HCT116 (cell line): ENCODE results near the gene CTNNAL1. TPM values are rescaled to one million over a fixed set of nuclear protein-coding genes. Genes with fewer than 3 reads are reported as not detected.

Experiments
- ATAC-seq: fragments of 200-7000 bp; cut with Tn5 transposase; 2 replicates; pipeline ENCODE4 v1.9.1; 2020; ENCODE audit warnings: mild to moderate bottlenecking, moderate library complexity
- BruUV-seq: library from RNA; stranded (reverse); fragments of 400-500 nt; replicated peaks from 2 replicates; lab custom pipeline; 2021; lab: Mats Ljungman, UMichigan
- CTCF ChIA-PET: fragments of 300-600 bp; sonication (Branson Sonifier 250); formaldehyde crosslinking; loops from one replicate; lab custom pipeline; 2021; ENCODE audit warnings: antibody characterized with exemption; lab: Charles Lee
- POLR2A ChIA-PET: fragments of 300-600, 350-600 bp; sonication (Branson Sonifier 250); formaldehyde crosslinking; loops from one replicate; lab custom pipeline; 2021; ENCODE audit warnings: antibody characterized with exemption; lab: Charles Lee
- RAD21 ChIA-PET, 2 experiments: fragments of 300-600 bp; sonication (Branson Sonifier 250); formaldehyde crosslinking; loops; one replicate each; lab custom pipeline; 2023; ENCODE audit warnings: low total read pairs in 2 of 2; ENCODE audit not compliant: uncharacterized antibody in 2 of 2, unreplicated experiment in 2 of 2, low non-redundant PET in 1 of 2; lab: Charles Lee
- DNase-seq: peaks from one replicate; pipeline ENCODE4 v3.0.0-alpha.2; 2010; ENCODE audit warnings: low read depth, low spot score
- H2AFZ ChIP-seq: fragments of 200-600 bp; shearing (Covaris generic), sonication (generic); 2 replicates; pipeline ENCODE4 v1.6.1; 2017; ENCODE audit warnings: low read depth, mixed run types, mixed read lengths, antibody characterized with exemption, low read length; ENCODE audit not compliant: poor library complexity, severe bottlenecking
- H3K27ac ChIP-seq: 2 replicates; pipeline ENCODE4 v1.5.1; 2012; ENCODE audit warnings: low read depth, low read length
- H3K27me3 ChIP-seq: fragments of 200-600 bp; sonication (generic); 2 replicates; pipeline ENCODE4 v1.6.1; 2016; ENCODE audit warnings: mixed run types, low read length, mixed read lengths; ENCODE audit not compliant: insufficient read depth
- H3K36me3 ChIP-seq, 2 experiments: fragments of 200-500 bp in 1 of 2; fragments of 200-600 bp in 1 of 2; sonication (Bioruptor generic) in 1 of 2; sonication (generic) in 1 of 2; 2 replicates each; pipeline versions ENCODE4 v1.5.1 to v1.6.1; 2014 to 2016; ENCODE audit warnings: low read length in 2 of 2, inconsistent platforms in 1 of 2, mixed read lengths in 1 of 2, mixed run types in 1 of 2; ENCODE audit not compliant: insufficient read depth in 2 of 2, control insufficient read depth in 1 of 2
- H3K4me1 ChIP-seq, 2 experiments: fragments of 200-600 bp in 1 of 2; sonication (generic) in 1 of 2; 2 replicates each; pipeline versions ENCODE4 v1.5.1 to v1.6.1; 2012 to 2017; ENCODE audit warnings: low read length in 2 of 2, inconsistent platforms in 1 of 2, mild to moderate bottlenecking in 1 of 2, mixed read lengths in 1 of 2, mixed run types in 1 of 2, moderate library complexity in 1 of 2; ENCODE audit not compliant: insufficient read depth in 2 of 2, control insufficient read depth in 1 of 2
- H3K4me2 ChIP-seq: fragments of 200-600 bp; sonication (generic); 2 replicates; pipeline ENCODE4 v1.6.1; 2017; ENCODE audit warnings: mixed run types, low read length, mixed read lengths
- H3K4me3 ChIP-seq, 2 experiments: fragments of 200-600 bp in 1 of 2; sonication (generic) in 1 of 2; replicated peaks in 1 of 2; 2 replicates each; pipeline ENCODE4 v1.5.1; 2011 to 2016; ENCODE audit warnings: low read length in 2 of 2, control low read depth in 1 of 2, low read depth in 1 of 2, mild to moderate bottlenecking in 1 of 2, mixed read lengths in 1 of 2, mixed run types in 1 of 2
- H3K79me2 ChIP-seq: fragments of 200-600 bp; sonication (generic); 2 replicates; pipeline ENCODE4 v1.6.1; 2017; ENCODE audit warnings: mild to moderate bottlenecking, mixed run types, low read length, moderate library complexity, mixed read lengths; ENCODE audit not compliant: insufficient read depth
- H3K9ac ChIP-seq: fragments of 200-600 bp; sonication (generic); 2 replicates; pipeline ENCODE4 v1.6.1; 2016; ENCODE audit warnings: low read length, mixed read lengths
- H3K9me2 ChIP-seq: fragments of 200-600 bp; sonication (generic), shearing (Covaris generic); 2 replicates; pipeline ENCODE4 v1.6.1; 2017; ENCODE audit warnings: mixed run types, mild to moderate bottlenecking, moderate library complexity; ENCODE audit not compliant: insufficient read depth
- H3K9me3 ChIP-seq, 2 experiments: fragments of 200-500 bp in 1 of 2; fragments of 200-600 bp in 1 of 2; sonication (Bioruptor generic) in 1 of 2; sonication (generic) in 1 of 2; 2 replicates each; pipeline ENCODE4 v1.6.1; 2014 to 2017; ENCODE audit warnings: low read length in 2 of 2, mixed read lengths in 2 of 2, inconsistent platforms in 1 of 2, low read depth in 1 of 2, mild to moderate bottlenecking in 1 of 2, mixed run types in 1 of 2, moderate library complexity in 1 of 2; ENCODE audit not compliant: control insufficient read depth in 1 of 2, insufficient read depth in 1 of 2
- H4K20me1 ChIP-seq: fragments of 200-600 bp; sonication (generic), shearing (Covaris generic); 2 replicates; pipeline ENCODE4 v1.6.1; 2017; ENCODE audit warnings: mixed run types, mild to moderate bottlenecking, moderate library complexity; ENCODE audit not compliant: insufficient read depth
- CBX3 ChIP-seq: IDR thresholded peaks from 2 replicates; pipeline ENCODE4 v1.6.1; 2012; ENCODE audit warnings: low read depth
- CEBPB ChIP-seq: IDR thresholded peaks from 2 replicates; pipeline ENCODE4 v1.6.1; 2012; ENCODE audit warnings: low read depth
- ELF1 ChIP-seq: IDR thresholded peaks from 2 replicates; pipeline ENCODE4 v1.6.1; 2012; ENCODE audit warnings: low read depth, borderline replicate concordance
- EZH2 ChIP-seq: fragments of 200-600 bp; sonication (generic); IDR thresholded peaks from 2 replicates; pipeline ENCODE4 v1.6.1; 2017; ENCODE audit warnings: antibody characterized with exemption, mixed run types
- EZH2phosphoT487 ChIP-seq: fragments of 200-600 bp; IDR thresholded peaks from 2 replicates; pipeline ENCODE4 v1.6.1; 2018; ENCODE audit warnings: antibody characterized with exemption, borderline replicate concordance
- FOSL1 ChIP-seq: IDR thresholded peaks from 2 replicates; pipeline ENCODE4 v1.6.1; 2012; ENCODE audit warnings: low read depth
- POLR2A ChIP-seq: IDR thresholded peaks from 2 replicates; pipeline ENCODE4 v1.7.0; 2011; ENCODE audit warnings: borderline replicate concordance; ENCODE audit not compliant: insufficient read depth, insufficient read length; ENCODE audit errors: extremely low read depth
- RAD21 ChIP-seq: IDR thresholded peaks from 2 replicates; pipeline ENCODE4 v1.6.1; 2012; ENCODE audit warnings: low read depth, mild to moderate bottlenecking
- SIN3A ChIP-seq: IDR thresholded peaks from 2 replicates; pipeline ENCODE4 v1.6.1; 2012; ENCODE audit warnings: low read depth
- SP1 ChIP-seq: IDR thresholded peaks from 2 replicates; pipeline ENCODE4 v1.6.1; 2012; ENCODE audit warnings: low read depth
- SRF ChIP-seq: IDR thresholded peaks from 2 replicates; pipeline ENCODE4 v1.6.1; 2012; ENCODE audit warnings: low read depth
- ZFX ChIP-seq: fragments of 450-650 bp; IDR thresholded peaks from 2 replicates; pipeline ENCODE4 v1.6.1; 2017
- ZNF274 ChIP-seq: fragments of 200-500 bp; sonication (Bioruptor generic); IDR thresholded peaks from 2 replicates; pipeline ENCODE4 v1.6.1; 2014; ENCODE audit warnings: mild to moderate bottlenecking, low read depth, low read length, inconsistent platforms
- intact Hi-C: fragments of 100-400 bp; cut with micrococcal nuclease; formaldehyde crosslinking; loops from 2 replicates; pipeline ENCODE4 v1.10.0; 2022
- total RNA-seq: library from RNA; stranded (reverse); gene quantifications from one replicate; pipeline ENCODE4 v1.2.1, GENCODE V29; 2021; ENCODE audit not compliant: unreplicated experiment
- TF ChIP-seq, protein P1 (sequence below): IDR thresholded peaks from 2 replicates; pipeline ENCODE4 v1.6.1; 2012; ENCODE audit warnings: low read depth
- TF ChIP-seq, protein P2 (sequence below), 3 experiments: fragments of 200-600 bp in 1 of 3; sonication (generic) in 1 of 3; IDR thresholded peaks in 2 of 3; conservative IDR thresholded peaks in 1 of 3; 2 replicates each; pipeline ENCODE4 v1.5.1; 2012 to 2017; ENCODE audit warnings: low read depth in 2 of 3, low read length in 2 of 3, antibody characterized with exemption in 1 of 3, borderline replicate concordance in 1 of 3, control low read depth in 1 of 3, mild to moderate bottlenecking in 1 of 3, mixed read lengths in 1 of 3, mixed run types in 1 of 3, moderate library complexity in 1 of 3; ENCODE audit not compliant: insufficient read depth in 1 of 3
- TF ChIP-seq, protein P3 (sequence below): IDR thresholded peaks from 2 replicates; pipeline ENCODE4 v1.6.1; 2012
- TF ChIP-seq, protein P4 (sequence below): IDR thresholded peaks from 2 replicates; pipeline ENCODE4 v1.6.1; 2012

Gene CTNNAL1
- total RNA-seq, 1 experiment from 2014 or later, result 87.2 TPM

DNA sequence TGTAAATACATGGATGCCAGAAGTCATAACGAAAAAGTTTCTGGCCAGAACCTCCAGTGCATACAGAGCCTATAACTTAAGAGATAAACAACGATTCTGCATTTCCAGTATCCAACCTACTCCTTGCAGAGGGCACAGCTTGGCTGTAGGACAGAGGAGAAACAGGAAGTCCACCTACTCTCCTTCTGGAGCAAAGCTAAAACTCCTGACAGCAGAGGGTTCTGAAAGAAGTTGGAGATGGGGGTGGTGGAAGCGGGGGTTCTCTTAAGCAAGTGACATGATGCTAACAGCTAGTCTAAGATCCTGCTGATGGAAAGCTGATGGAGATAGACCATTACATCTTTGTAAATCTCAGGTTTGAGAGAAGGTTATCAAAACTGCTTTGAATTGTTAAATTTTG is 35.5 kb upstream of the CTNNAL1 start:
- no peaks in the 10 kb centered on the region for H3K9me3 ChIP-seq
- CTCF ChIA-PET, result no interaction called here
- H3K79me2 ChIP-seq, result no peaks in the 10 kb centered on the region
- H3K36me3 ChIP-seq, result peaks cover 33 to 37% of the 10 kb centered on the region in 2 experiments
- no peak overlapping the region for H3K4me2 ChIP-seq
- DNase-seq (no peak), ATAC-seq (no peak)
- intact Hi-C loops, result no loop called here
- no peaks in the 10 kb centered on the region for H4K20me1 ChIP-seq
- BruUV-seq, result no TSS peak
- H3K27ac ChIP-seq, result no peak overlapping the region
- no peak overlapping the region for H3K4me3 ChIP-seq
- RAD21 ChIA-PET, result no interaction called here
- TF ChIP-seq SP1, result no peak
- TF ChIP-seq ZFX, result no peak
- no peak for TF ChIP-seq SRF
- TF ChIP-seq RAD21, result no peak
- TF ChIP-seq, protein P1, sequence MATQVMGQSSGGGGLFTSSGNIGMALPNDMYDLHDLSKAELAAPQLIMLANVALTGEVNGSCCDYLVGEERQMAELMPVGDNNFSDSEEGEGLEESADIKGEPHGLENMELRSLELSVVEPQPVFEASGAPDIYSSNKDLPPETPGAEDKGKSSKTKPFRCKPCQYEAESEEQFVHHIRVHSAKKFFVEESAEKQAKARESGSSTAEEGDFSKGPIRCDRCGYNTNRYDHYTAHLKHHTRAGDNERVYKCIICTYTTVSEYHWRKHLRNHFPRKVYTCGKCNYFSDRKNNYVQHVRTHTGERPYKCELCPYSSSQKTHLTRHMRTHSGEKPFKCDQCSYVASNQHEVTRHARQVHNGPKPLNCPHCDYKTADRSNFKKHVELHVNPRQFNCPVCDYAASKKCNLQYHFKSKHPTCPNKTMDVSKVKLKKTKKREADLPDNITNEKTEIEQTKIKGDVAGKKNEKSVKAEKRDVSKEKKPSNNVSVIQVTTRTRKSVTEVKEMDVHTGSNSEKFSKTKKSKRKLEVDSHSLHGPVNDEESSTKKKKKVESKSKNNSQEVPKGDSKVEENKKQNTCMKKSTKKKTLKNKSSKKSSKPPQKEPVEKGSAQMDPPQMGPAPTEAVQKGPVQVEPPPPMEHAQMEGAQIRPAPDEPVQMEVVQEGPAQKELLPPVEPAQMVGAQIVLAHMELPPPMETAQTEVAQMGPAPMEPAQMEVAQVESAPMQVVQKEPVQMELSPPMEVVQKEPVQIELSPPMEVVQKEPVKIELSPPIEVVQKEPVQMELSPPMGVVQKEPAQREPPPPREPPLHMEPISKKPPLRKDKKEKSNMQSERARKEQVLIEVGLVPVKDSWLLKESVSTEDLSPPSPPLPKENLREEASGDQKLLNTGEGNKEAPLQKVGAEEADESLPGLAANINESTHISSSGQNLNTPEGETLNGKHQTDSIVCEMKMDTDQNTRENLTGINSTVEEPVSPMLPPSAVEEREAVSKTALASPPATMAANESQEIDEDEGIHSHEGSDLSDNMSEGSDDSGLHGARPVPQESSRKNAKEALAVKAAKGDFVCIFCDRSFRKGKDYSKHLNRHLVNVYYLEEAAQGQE, result no peak
- TF ChIP-seq, protein P2, sequence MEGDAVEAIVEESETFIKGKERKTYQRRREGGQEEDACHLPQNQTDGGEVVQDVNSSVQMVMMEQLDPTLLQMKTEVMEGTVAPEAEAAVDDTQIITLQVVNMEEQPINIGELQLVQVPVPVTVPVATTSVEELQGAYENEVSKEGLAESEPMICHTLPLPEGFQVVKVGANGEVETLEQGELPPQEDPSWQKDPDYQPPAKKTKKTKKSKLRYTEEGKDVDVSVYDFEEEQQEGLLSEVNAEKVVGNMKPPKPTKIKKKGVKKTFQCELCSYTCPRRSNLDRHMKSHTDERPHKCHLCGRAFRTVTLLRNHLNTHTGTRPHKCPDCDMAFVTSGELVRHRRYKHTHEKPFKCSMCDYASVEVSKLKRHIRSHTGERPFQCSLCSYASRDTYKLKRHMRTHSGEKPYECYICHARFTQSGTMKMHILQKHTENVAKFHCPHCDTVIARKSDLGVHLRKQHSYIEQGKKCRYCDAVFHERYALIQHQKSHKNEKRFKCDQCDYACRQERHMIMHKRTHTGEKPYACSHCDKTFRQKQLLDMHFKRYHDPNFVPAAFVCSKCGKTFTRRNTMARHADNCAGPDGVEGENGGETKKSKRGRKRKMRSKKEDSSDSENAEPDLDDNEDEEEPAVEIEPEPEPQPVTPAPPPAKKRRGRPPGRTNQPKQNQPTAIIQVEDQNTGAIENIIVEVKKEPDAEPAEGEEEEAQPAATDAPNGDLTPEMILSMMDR (IDR thresholded peaks at IDR 0.05 in 2 of 3, conservative IDR thresholded peaks at IDR 0.05 in 1 of 3; ENCODE audit: borderline replicate concordance in 1 of 3, insufficient read depth in 1 of 3, low read depth in 2 of 3, low read length in 2 of 3), result no peak
- no peak for TF ChIP-seq ZNF274
- TF ChIP-seq, protein P3, sequence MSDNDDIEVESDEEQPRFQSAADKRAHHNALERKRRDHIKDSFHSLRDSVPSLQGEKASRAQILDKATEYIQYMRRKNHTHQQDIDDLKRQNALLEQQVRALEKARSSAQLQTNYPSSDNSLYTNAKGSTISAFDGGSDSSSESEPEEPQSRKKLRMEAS, result no peak
- no peak for TF ChIP-seq POLR2A
- TF ChIP-seq EZH2, result no peak
- TF ChIP-seq SIN3A, result no peak
- no peak for TF ChIP-seq EZH2phosphoT487
- TF ChIP-seq CBX3, result no peak
- no peak for TF ChIP-seq CEBPB
- TF ChIP-seq ELF1, result no peak
- no peak for TF ChIP-seq FOSL1
- TF ChIP-seq, protein P4, sequence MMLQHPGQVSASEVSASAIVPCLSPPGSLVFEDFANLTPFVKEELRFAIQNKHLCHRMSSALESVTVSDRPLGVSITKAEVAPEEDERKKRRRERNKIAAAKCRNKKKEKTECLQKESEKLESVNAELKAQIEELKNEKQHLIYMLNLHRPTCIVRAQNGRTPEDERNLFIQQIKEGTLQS, result no peak
- TF ChIP-seq, all 23 proteins: peak for 0
- no peak overlapping the region for H2AFZ ChIP-seq
- H3K9me2 ChIP-seq, result no peaks in the 10 kb centered on the region
- H3K4me1 ChIP-seq, result no peaks in the 10 kb centered on the region
- POLR2A ChIA-PET, result no interaction called here
- H3K9ac ChIP-seq, result no peak overlapping the region
- no peaks in the 10 kb centered on the region for H3K27me3 ChIP-seq
